ENCODE results near the gene SLC25A3.

DNA sequence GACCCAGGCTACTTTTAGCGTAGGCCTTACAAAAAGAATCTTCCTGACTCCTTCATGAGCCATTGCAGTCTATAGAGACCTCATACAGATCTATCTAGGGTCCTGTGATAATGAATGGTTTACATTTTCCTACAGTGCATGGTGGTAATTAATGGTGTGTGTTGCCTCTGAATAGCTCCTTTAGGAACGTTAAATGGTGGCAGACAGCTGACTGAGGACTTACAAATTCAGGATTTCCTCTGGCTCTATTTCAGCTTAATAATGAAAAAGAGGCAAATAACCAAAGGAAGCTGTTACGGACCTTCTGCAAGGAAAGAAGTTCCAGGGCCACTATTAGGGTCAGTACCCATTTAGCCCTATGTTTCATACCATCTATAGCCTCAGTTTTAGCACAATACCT, 46.0 kb downstream of the SLC25A3 start:
- TF ChIP-seq, protein P1, sequence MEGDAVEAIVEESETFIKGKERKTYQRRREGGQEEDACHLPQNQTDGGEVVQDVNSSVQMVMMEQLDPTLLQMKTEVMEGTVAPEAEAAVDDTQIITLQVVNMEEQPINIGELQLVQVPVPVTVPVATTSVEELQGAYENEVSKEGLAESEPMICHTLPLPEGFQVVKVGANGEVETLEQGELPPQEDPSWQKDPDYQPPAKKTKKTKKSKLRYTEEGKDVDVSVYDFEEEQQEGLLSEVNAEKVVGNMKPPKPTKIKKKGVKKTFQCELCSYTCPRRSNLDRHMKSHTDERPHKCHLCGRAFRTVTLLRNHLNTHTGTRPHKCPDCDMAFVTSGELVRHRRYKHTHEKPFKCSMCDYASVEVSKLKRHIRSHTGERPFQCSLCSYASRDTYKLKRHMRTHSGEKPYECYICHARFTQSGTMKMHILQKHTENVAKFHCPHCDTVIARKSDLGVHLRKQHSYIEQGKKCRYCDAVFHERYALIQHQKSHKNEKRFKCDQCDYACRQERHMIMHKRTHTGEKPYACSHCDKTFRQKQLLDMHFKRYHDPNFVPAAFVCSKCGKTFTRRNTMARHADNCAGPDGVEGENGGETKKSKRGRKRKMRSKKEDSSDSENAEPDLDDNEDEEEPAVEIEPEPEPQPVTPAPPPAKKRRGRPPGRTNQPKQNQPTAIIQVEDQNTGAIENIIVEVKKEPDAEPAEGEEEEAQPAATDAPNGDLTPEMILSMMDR (optimal IDR thresholded peaks at IDR 0.05 in 1 of 3, IDR thresholded peaks at IDR 0.05 in 1 of 3, conservative IDR thresholded peaks at IDR 0.05 in 1 of 3; ENCODE audit: extremely low read depth in 1 of 3, insufficient read depth in 2 of 3, low read length in 3 of 3): no peak
- no peak for TF ChIP-seq EZH2 (IDR thresholded peaks at IDR 0.05; ENCODE audit: low read length)
